Thymus (tissue), 14 donors: ENCODE measurements around the gene OR1E1. TPM values are rescaled to one million over a fixed set of nuclear protein-coding genes. Genes with fewer than 3 reads are reported as not detected.
"Not testable (repeated sequence)": the region's sequence is repeated elsewhere in the genome, so short reads cannot be mapped to it uniquely, and the experiment has no call there.

Experiments used
- DNase-seq, 9 donors: peaks; one replicate each; pipeline ENCODE4 v3.0.0-alpha.2; 2013; ENCODE audit warnings: low spot score in 9 of 9, low read depth in 6 of 9, missing footprints in 1 of 9
- H3K27ac ChIP-seq, 2 donors: one replicate each; pipeline ENCODE4 v1.5.1; 2013; ENCODE audit warnings: control low read depth in 1 of 2, low read depth in 1 of 2, low read length in 1 of 2, mild to moderate bottlenecking in 1 of 2, moderate library complexity in 1 of 2
- H3K27me3 ChIP-seq, 2 donors: one replicate each; pipeline ENCODE4 v1.5.1; 2013; ENCODE audit warnings: low read length in 1 of 2; ENCODE audit not compliant: control insufficient read depth in 2 of 2, insufficient read depth in 1 of 2
- H3K36me3 ChIP-seq, 2 donors: one replicate each; pipeline ENCODE4 v1.5.1; 2013; ENCODE audit warnings: low read length in 1 of 2, mild to moderate bottlenecking in 1 of 2, moderate library complexity in 1 of 2; ENCODE audit not compliant: control insufficient read depth in 2 of 2, insufficient read depth in 2 of 2
- H3K4me1 ChIP-seq, 2 donors: one replicate each; pipeline ENCODE4 v1.5.1; 2013; ENCODE audit warnings: low read length in 2 of 2; ENCODE audit not compliant: control insufficient read depth in 2 of 2, insufficient read depth in 2 of 2
- H3K4me3 ChIP-seq, 2 donors: one replicate each; pipeline ENCODE4 v1.5.1; 2013; ENCODE audit warnings: low read length in 2 of 2, control low read depth in 1 of 2, mild to moderate bottlenecking in 1 of 2
- H3K9me3 ChIP-seq, 2 donors: one replicate each; pipeline ENCODE4 v1.5.1; 2013; ENCODE audit warnings: low read length in 1 of 2, mild to moderate bottlenecking in 1 of 2; ENCODE audit not compliant: control insufficient read depth in 2 of 2, insufficient read depth in 1 of 2
- WGBS: extraction: QIAGEN DNeasy Blood & Tissue Kit; methylation state at CpG from one replicate; pipeline ENCODE4 v1.1.7; 2013; 5-methylcytosine and 5-hydroxymethylcytosine counted together
- long read RNA-seq, 10 donors: transcript quantifications; one replicate each; lab custom pipeline, GENCODE V29; 2026
- polyA plus RNA-seq: library from polyadenylated mRNA; stranded (reverse); fragments of 200-250 nt; gene quantifications from one replicate; pipeline ENCODE4 v1.2.3, GENCODE V29; 2013
- total RNA-seq: library from RNA; stranded (reverse); fragments of 120-200 nt; gene quantifications from one replicate; pipeline ENCODE4 v1.2.4, GENCODE V29; 2013
- donor health status: healthy.

The OR1E1 gene
- total RNA-seq, result not detected
- 0.02 TPM for polyA plus RNA-seq
- long read RNA-seq, donor 1, result 0 reads
- long read RNA-seq, donor 2, result 0 reads
- long read RNA-seq, donor 3, result 0 reads
- long read RNA-seq, donor 4, result 0 reads
- long read RNA-seq, donor 5, result 0 reads
- long read RNA-seq, donor 6, result 0 reads
- long read RNA-seq, donor 7, result 0 reads
- long read RNA-seq, donor 8, result 0 reads
- long read RNA-seq, donor 9, result 0 reads
- long read RNA-seq, donor 10, result 0 reads

- Histone ChIP-seq H3K27me3 (no peaks in the 10 kb centered on the region), H3K4me3 (no peak within 1 kb of the TSS), H3K27ac (no peak within 1 kb of the TSS), H3K9me3 (no peaks in the 10 kb centered on the region), H3K4me1 (no peaks in the 10 kb centered on the region), H3K36me3 (no peaks in the 10 kb centered on the region)
- WGBS, result 82% methylated on average over 1 of the region's 1 CpG
- DNase-seq, result no peak
Measured at GRCh38 chr17:3398310-3398709, at the start of gene OR1E1. TSS of gene OR1E1 (minus strand) at chr17:3398410. CDS start at chr17:3398410, 0 bp downstream.

- Histone ChIP-seq H3K9me3 (no peaks in the 10 kb centered on the region), H3K27me3 (no peaks in the 10 kb centered on the region), H3K4me3 (no peak overlapping the region), H3K4me1 (no peaks in the 10 kb centered on the region), H3K36me3 (no peaks in the 10 kb centered on the region), H3K27ac (no peak overlapping the region)
- peak in 2 of 9 donors; percentile 4 to 12 for DNase-seq
- WGBS, result 41% methylated on average over 2 of the region's 2 CpGs
Measured at GRCh38 chr17:3447625-3448024, 49.4 kb upstream of the OR1E1 start.

GRCh38 chr17:3440451-3440850, 42.2 kb upstream of the OR1E1 start:
- no peaks in the 10 kb centered on the region for H3K9me3 ChIP-seq
- DNase-seq, result no peak
- no peaks in the 10 kb centered on the region for H3K27me3 ChIP-seq
- H3K4me1 ChIP-seq, result no peaks in the 10 kb centered on the region
- no peak overlapping the region for H3K4me3 ChIP-seq
- H3K27ac ChIP-seq, result no peak overlapping the region
- 95% methylated on average over 2 of the region's 2 CpGs for WGBS
- no peaks in the 10 kb centered on the region for H3K36me3 ChIP-seq

- WGBS, result 81% methylated on average over 1 of the region's 1 CpG
- Histone ChIP-seq H3K9me3 (no peaks in the 10 kb centered on the region), H3K4me3 (no peak overlapping the region), H3K36me3 (no peaks in the 10 kb centered on the region), H3K4me1 (no peaks in the 10 kb centered on the region), H3K27me3 (no peaks in the 10 kb centered on the region), H3K27ac (no peak overlapping the region)
- no peak for DNase-seq
Measured at GRCh38 chr17:3438368-3438767, 40.2 kb upstream of the OR1E1 start.

GRCh38 chr17:3433741-3434140, 35.5 kb upstream of the OR1E1 start, which contains the start of gene OR1E2:
TSS of gene OR1E2 (minus strand) at chr17:3433841. CDS start at chr17:3433841, 0 bp downstream.
- Histone ChIP-seq H3K9me3 (no peaks in the 10 kb centered on the region), H3K27me3 (no peaks in the 10 kb centered on the region), H3K36me3 (no peaks in the 10 kb centered on the region), H3K4me1 (no peaks in the 10 kb centered on the region), H3K27ac (no peak within 1 kb of the TSS), H3K4me3 (no peak within 1 kb of the TSS)
- no peak for DNase-seq
- 86% methylated on average over 3 of the region's 3 CpGs for WGBS

GRCh38 chr17:3433215-3433614, 35.0 kb upstream of the OR1E1 start:
- H3K4me3 ChIP-seq, H3K27me3 ChIP-seq, H3K4me1 ChIP-seq, H3K9me3 ChIP-seq, H3K36me3 ChIP-seq, H3K27ac ChIP-seq: not testable (repeated sequence)
- 14% methylated on average over 7 of the region's 7 CpGs for WGBS
- DNase-seq, result peak in 2 of 9 donors; percentile 2 to 3

- Histone ChIP-seq H3K27me3 (no peaks in the 10 kb centered on the region), H3K27ac (no peak overlapping the region), H3K4me3 (no peak overlapping the region), H3K9me3 (no peaks in the 10 kb centered on the region), H3K36me3 (no peaks in the 10 kb centered on the region), H3K4me1 (no peaks in the 10 kb centered on the region)
- WGBS, result 90% methylated on average over 2 of the region's 2 CpGs
- DNase-seq, result no peak
Measured at GRCh38 chr17:3418222-3418621, 20.0 kb upstream of the OR1E1 start.

GRCh38 chr17:3415610-3416009, 17.4 kb upstream of the OR1E1 start:
- H3K27me3 ChIP-seq, result no peaks in the 10 kb centered on the region
- WGBS, result 90% methylated on average over 5 of the region's 5 CpGs
- no peak for DNase-seq
- H3K27ac ChIP-seq, result no peak overlapping the region
- H3K4me1 ChIP-seq, result no peaks in the 10 kb centered on the region
- no peaks in the 10 kb centered on the region for H3K9me3 ChIP-seq
- no peak overlapping the region for H3K4me3 ChIP-seq
- no peaks in the 10 kb centered on the region for H3K36me3 ChIP-seq

GRCh38 chr17:3412216-3412615, 14.0 kb upstream of the OR1E1 start:
- not testable (repeated sequence) for H3K27me3 ChIP-seq, H3K9me3 ChIP-seq, H3K27ac ChIP-seq, H3K4me3 ChIP-seq, H3K4me1 ChIP-seq, DNase-seq, H3K36me3 ChIP-seq
- 28% methylated on average over 3 of the region's 16 CpGs for WGBS
